Activated CD4-positive, alpha-beta memory T cell treated with anti-CD3 and anti-CD28 coated beads for 36 hours (primary cell): Measurements from ENCODE around the gene UNC119B. TPM values are rescaled to one million over a fixed set of nuclear protein-coding genes. Genes with fewer than 3 reads are reported as not detected.
"Not testable (repeated sequence)": the region's sequence is repeated elsewhere in the genome, so short reads cannot be mapped to it uniquely, and the experiment has no call there.

Experiments used
- CTCF ChIA-PET: fragments of 350-600 bp; sonication (Branson Sonifier 250); formaldehyde crosslinking; loops from one replicate; lab custom pipeline; 2021; ENCODE audit warnings: antibody characterized with exemption, inconsistent platforms; lab: Charles Lee
- POLR2A ChIA-PET: fragments of 350-600 bp; sonication (Branson Sonifier 250); formaldehyde crosslinking; loops from one replicate; lab custom pipeline; 2021; ENCODE audit warnings: antibody characterized with exemption; lab: Charles Lee
- DNase-seq: peaks from one replicate; pipeline ENCODE4 v3.0.0-alpha.2; 2020
- H3K27ac Mint-ChIP-seq: one replicate; pipeline ENCODE4 v1.8.0; 2021; ENCODE audit warnings: mixed read lengths
- H3K27me3 Mint-ChIP-seq: one replicate; pipeline ENCODE4 v1.8.0; 2021; ENCODE audit warnings: mixed read lengths
- H3K36me3 Mint-ChIP-seq: one replicate; pipeline ENCODE4 v1.8.0; 2021; ENCODE audit warnings: mixed read lengths
- H3K4me1 Mint-ChIP-seq: one replicate; pipeline ENCODE4 v1.8.0; 2021; ENCODE audit warnings: low read depth, mixed read lengths
- H3K4me3 Mint-ChIP-seq: one replicate; pipeline ENCODE4 v1.8.0; 2021; ENCODE audit warnings: mild to moderate bottlenecking, mixed read lengths
- H3K9me3 Mint-ChIP-seq: one replicate; pipeline ENCODE4 v1.8.0; 2021; ENCODE audit warnings: mixed read lengths
- intact Hi-C: fragments of 100-400 bp; cut with micrococcal nuclease; formaldehyde crosslinking; loops from one replicate; pipeline ENCODE4 v1.15.1; 2023
- total RNA-seq, 2 experiments: library from RNA; stranded (reverse); gene quantifications; one replicate each; pipeline ENCODE4 v1.2.3, GENCODE V29; 2021

UNC119B gene
- 10 to 100 TPM; 28.2 to 31.3 TPM for total RNA-seq

- intact Hi-C loops = loop anchor here (1.0 kb wide), 1 partner anchor 127 kb away; no protein-coding TSS in a partner anchor
- peak; percentile 78 for DNase-seq
- ChIA-PET CTCF (interaction anchor here (1.2 to 5.3 kb wide), 3 partner anchors 62 to 262 kb away, joined by 4 to 52 read pairs (median 9); no protein-coding TSS in a partner anchor), POLR2A (interaction anchor here (0.7 to 3.7 kb wide), 6 partner anchors 12 to 419 kb away, joined by 3 to 15 read pairs (median 3); partner anchors contain the start of genes CABP1, DYNLL1, MLEC and RNU4-2)
- no peaks in the 10 kb centered on the region for H3K27me3 Mint-ChIP-seq
- peak within 1 kb of the TSS; percentile 67 for H3K27ac Mint-ChIP-seq
- no peaks in the 10 kb centered on the region for H3K9me3 Mint-ChIP-seq
- peaks cover 33% of the 10 kb centered on the region for H3K4me1 Mint-ChIP-seq
- peak within 1 kb of the TSS; percentile 84 for H3K4me3 Mint-ChIP-seq
- peaks cover 15% of the 10 kb centered on the region for H3K36me3 Mint-ChIP-seq
These were observed at the start of gene UNC119B for GRCh38 chr12:120710031-120710804. Gene UNC119B, plus strand, starts transcription at chr12:120710458. Its CDS starts 17 bp downstream, at chr12:120710475.

DNA sequence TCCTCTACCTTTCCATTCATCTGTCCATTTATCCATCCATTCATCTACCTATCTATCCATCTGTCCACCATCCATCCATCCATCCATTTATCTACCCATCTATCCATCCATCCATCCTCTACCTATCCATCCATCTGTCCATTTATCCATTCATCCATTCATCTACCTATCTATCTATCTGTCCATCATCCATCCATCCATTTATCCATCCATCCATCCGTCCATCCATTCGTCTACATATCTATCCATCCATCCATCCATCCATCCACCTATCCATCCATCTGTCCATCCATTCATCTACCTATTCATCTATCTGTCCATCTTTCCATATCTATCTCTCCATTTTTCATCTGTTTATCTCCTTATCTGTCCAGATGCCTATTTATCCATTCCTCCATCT is 48.8 kb upstream of the UNC119B start:
- no peak overlapping the region for H3K4me3 Mint-ChIP-seq
- no peak overlapping the region for H3K27ac Mint-ChIP-seq
- no peaks in the 10 kb centered on the region for H3K36me3 Mint-ChIP-seq
- H3K9me3 Mint-ChIP-seq = no peaks in the 10 kb centered on the region
- no peaks in the 10 kb centered on the region for H3K27me3 Mint-ChIP-seq
- H3K4me1 Mint-ChIP-seq = no peaks in the 10 kb centered on the region
- intact Hi-C loops = no loop called here
- DNase-seq = no peak
- ChIA-PET POLR2A (no interaction called here), CTCF (no interaction called here)

DNA sequence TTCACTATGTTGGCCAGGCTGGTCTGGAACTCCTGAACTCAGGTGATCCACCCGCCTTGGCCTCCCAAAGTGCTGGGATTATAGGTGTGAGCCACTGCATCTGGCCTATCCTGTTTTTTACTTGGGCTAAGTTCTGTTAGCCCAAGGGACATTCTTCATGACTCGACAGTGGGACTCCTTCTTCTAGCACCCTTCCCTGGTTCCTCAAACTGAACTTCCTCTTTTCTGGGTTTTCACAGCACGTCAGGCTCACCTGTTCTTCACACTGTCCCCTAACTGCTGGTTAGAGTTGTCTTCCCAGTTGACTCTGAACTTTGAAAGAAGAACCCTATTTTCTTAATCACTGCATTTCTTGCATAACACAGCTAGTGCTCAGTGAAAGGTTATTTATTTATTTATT is 47.4 kb upstream of the UNC119B start:
- no peaks in the 10 kb centered on the region for H3K9me3 Mint-ChIP-seq
- no peaks in the 10 kb centered on the region for H3K4me1 Mint-ChIP-seq
- DNase-seq = no peak
- no peaks in the 10 kb centered on the region for H3K27me3 Mint-ChIP-seq
- H3K27ac Mint-ChIP-seq = no peak overlapping the region
- ChIA-PET POLR2A (no interaction called here), CTCF (interaction anchor here (2.0 kb wide), 1 partner anchor 14 kb away, joined by 9 read pairs; no protein-coding TSS in a partner anchor)
- H3K36me3 Mint-ChIP-seq = no peaks in the 10 kb centered on the region
- no peak overlapping the region for H3K4me3 Mint-ChIP-seq
- intact Hi-C loops = no loop called here

DNA sequence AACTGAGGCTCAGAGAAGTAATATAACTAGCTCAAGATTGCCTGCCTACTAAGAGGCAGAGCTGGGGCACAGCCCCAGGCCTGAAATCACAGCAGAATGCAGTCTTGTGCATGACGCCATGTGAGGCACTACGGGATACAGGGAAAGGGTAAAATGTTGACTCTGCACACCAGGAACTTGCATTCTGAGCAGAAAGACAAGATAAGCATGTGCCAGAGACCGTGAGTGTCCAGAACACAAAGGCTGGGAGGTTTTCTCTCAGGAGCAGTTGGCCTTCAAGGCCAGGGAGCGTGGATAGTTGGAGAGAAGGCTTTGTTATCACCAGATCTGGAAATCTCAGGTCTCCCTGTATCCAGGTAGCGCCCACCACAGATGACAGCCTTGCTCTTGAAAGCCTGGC is 46.5 kb upstream of the UNC119B start:
- no peaks in the 10 kb centered on the region for H3K4me1 Mint-ChIP-seq
- ChIA-PET CTCF (interaction anchor here (2.0 kb wide), 1 partner anchor 15 kb away, joined by 9 read pairs; no protein-coding TSS in a partner anchor), POLR2A (no interaction called here)
- DNase-seq = no peak
- intact Hi-C loops = no loop called here
- no peaks in the 10 kb centered on the region for H3K27me3 Mint-ChIP-seq
- no peak overlapping the region for H3K4me3 Mint-ChIP-seq
- H3K36me3 Mint-ChIP-seq = no peaks in the 10 kb centered on the region
- no peaks in the 10 kb centered on the region for H3K9me3 Mint-ChIP-seq
- H3K27ac Mint-ChIP-seq = no peak overlapping the region

DNA sequence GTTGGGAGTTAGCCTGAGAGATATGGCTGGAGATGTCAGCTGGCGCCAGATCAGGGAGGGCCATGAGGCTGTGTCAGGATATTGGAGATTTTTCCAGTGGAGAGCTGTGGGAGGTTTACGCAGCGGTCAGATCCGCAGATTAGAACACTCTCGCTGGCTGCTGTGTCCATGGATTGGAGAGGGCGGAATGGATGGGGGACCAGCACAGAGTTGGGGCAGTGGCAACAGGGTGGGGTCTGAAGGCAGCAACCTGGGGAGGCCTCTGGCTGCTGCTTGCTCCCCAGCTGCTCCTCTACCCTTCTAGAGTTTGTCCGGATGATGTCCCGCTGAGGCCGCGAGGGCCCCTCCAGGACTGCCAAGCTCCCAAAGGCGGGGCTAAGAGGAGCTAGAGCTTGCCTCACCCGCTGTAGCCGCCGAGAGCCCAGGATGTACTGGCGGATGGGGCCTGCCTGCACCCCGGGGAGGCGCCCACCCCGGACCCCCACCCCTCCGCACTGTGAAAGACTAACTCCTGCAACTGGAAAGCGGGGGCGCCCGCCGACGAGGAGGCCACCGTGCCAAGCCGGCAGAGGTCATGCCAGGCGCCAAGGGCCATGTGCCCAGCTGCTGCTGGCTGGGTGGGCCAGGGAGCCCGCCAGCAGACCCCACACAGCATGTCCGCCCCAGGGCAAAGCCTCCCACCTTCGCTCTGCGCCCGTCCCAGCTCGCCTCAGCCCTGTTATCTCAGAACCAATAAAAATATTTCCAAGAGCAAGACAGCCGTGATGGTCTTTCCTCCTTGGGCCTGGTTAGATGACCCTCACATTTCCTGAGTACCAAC is 43.5 kb upstream of the UNC119B start:
- POLR2A ChIA-PET = no interaction called here
- no peak overlapping the region for H3K4me3 Mint-ChIP-seq
- CTCF ChIA-PET = no interaction called here
- H3K36me3 Mint-ChIP-seq = no peaks in the 10 kb centered on the region
- H3K9me3 Mint-ChIP-seq = no peaks in the 10 kb centered on the region
- DNase-seq = no peak
- intact Hi-C loops = no loop called here
- no peaks in the 10 kb centered on the region for H3K4me1 Mint-ChIP-seq
- no peak overlapping the region for H3K27ac Mint-ChIP-seq
- no peaks in the 10 kb centered on the region for H3K27me3 Mint-ChIP-seq

DNA sequence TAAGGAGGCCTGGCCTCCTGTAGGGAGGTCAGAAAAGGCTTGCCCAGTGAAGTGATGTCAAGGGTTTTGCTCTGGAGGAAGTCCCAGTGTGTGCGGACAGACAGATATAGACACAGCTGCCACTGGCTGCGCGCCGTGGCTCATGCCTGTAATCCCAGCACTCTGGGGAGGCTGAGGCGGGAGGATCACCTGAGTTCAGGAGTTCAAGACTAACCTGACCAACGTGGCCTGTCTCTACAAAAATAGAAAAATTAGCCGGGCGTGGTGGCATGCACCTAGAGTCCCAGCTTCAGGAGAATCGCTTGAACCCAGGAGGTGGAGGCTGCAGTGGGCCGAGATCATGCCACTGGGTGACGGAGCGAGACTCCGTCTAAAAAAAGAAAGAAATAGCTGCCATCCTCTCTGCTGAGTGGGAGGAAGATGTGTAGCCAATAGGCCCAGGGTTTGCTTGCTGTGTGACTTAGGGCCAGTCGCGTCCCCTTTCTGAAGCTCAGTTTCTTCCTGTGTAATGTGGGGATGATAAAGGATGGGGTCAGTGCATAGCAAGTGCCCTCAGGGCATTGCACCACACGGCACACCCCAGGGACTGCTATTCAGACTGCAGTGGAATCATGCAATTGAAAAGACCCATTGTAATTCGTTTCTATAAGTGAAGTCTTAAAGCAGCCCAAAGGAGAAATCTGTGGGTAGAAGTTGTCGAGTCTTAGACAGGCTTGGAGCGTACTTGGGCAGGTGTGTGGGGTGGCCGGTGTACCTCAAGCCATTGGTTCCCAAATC is 42.0 kb upstream of the UNC119B start:
- ChIA-PET POLR2A (no interaction called here), CTCF (no interaction called here)
- no peaks in the 10 kb centered on the region for H3K27me3 Mint-ChIP-seq
- H3K27ac Mint-ChIP-seq = no peak overlapping the region
- intact Hi-C loops = no loop called here
- H3K36me3 Mint-ChIP-seq = no peaks in the 10 kb centered on the region
- no peak for DNase-seq
- no peaks in the 10 kb centered on the region for H3K9me3 Mint-ChIP-seq
- H3K4me3 Mint-ChIP-seq = no peak overlapping the region
- H3K4me1 Mint-ChIP-seq = no peaks in the 10 kb centered on the region

DNA sequence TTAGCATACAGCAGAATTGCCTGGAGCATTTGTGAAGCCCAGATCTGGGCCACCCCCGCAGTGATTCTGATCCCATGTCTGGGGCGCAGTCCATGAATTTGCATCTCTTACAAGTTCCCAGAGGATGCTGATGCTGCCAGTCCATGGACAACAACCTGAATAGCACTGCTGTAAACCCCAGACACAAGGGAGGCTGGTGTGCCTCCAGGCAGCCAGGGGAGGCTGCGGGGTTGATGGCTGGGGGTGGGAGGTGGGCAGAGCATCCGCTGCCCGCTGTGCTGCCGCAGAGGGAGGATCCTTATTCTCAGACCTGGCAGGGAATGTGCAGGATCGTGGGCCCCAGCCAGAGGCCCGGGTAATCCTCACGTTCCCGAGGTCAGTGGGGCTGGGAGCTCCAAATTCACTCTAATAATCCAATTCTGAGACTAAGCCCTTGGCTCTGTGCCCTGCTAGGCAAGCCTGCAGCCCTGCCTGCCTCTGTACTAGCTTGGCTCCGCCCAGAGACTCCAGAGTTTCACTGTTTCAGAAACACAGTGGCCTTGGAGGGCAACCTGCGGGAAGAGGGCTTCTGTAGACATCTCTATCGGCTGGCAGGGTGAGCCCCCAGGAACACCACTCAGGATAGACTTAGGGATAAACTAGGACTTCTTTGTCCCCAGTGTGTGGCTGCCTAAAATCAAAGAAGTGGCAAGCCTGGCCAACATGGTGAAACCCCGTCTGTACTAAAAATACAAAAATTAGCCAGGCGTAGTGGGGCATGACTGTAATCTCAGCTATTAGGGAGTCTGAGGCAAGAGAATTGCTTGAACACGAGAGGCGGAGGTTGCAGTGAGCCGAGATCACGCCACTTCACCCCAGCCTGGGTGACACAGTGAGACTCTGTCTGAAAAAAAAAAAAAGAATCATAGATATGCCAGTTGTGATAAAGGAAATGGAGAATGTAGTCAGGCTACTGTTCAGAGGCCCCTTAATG is 41.1 kb upstream of the UNC119B start:
- no peak for DNase-seq
- intact Hi-C loops = no loop called here
- H3K9me3 Mint-ChIP-seq = no peaks in the 10 kb centered on the region
- no peak overlapping the region for H3K4me3 Mint-ChIP-seq
- ChIA-PET CTCF (no interaction called here), POLR2A (no interaction called here)
- no peaks in the 10 kb centered on the region for H3K4me1 Mint-ChIP-seq
- no peak overlapping the region for H3K27ac Mint-ChIP-seq
- no peaks in the 10 kb centered on the region for H3K36me3 Mint-ChIP-seq
- H3K27me3 Mint-ChIP-seq = peaks cover under 1% of the 10 kb centered on the region

DNA sequence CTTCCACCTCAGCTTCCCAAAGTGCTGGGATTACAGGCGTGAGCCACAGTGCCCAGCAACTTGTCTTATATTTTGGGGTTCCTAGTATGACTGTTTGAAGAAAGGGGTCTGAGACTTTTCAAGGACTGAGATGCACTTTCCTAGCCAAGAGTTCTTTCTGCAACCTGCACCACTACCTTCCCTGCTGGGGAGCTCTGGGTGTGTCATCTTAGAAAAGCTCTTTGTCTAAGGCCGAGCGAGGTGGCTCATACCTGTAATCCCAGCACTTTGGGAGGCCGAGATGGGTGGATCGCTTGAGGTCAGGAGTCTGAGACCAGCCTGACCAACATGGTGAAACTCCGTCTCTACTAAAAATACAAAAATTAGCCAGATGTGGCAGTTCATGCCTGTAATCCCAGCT is 40.0 kb upstream of the UNC119B start:
- H3K36me3 Mint-ChIP-seq, intact Hi-C loops, H3K4me1 Mint-ChIP-seq, H3K27ac Mint-ChIP-seq, H3K4me3 Mint-ChIP-seq, POLR2A ChIA-PET, DNase-seq, H3K9me3 Mint-ChIP-seq, H3K27me3 Mint-ChIP-seq: not testable (repeated sequence)
- CTCF ChIA-PET = interaction anchor here (0.8 kb wide), 1 partner anchor 21 kb away, joined by 4 read pairs; no protein-coding TSS in a partner anchor

DNA sequence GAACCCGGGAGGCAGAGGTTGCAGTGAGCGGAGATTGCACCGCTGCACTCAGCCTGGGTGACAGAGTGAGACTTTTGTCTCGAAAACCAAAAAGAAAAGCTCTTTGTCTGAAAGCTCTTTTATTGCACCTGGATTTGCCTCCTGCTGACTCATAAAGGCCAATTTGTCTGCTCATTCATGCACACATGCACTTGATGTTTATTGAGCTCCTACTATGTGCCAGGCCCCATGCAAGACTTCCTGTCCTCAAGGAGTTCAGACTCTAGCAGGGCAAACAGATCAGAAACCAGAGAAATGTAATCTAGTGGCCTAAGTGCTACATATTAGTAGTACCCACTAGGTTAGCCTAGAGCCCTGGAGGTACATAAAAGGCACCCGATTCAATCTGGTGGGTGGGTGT is 39.6 kb upstream of the UNC119B start:
- Mint-ChIP-seq H3K9me3 (no peaks in the 10 kb centered on the region), H3K36me3 (no peaks in the 10 kb centered on the region), H3K4me1 (no peaks in the 10 kb centered on the region), H3K27ac (no peak overlapping the region), H3K27me3 (peaks cover 1% of the 10 kb centered on the region), H3K4me3 (no peak overlapping the region)
- POLR2A ChIA-PET = no interaction called here
- intact Hi-C loops = no loop called here
- CTCF ChIA-PET = interaction anchor here (0.8 kb wide), 1 partner anchor 21 kb away, joined by 4 read pairs; no protein-coding TSS in a partner anchor
- no peak for DNase-seq

GRCh38 chr12:120674097-120674636 is 36.1 kb upstream of the UNC119B start:
- Mint-ChIP-seq H3K4me1 (peaks cover 14% of the 10 kb centered on the region), H3K27ac (no peak overlapping the region), H3K4me3 (no peak overlapping the region), H3K9me3 (no peaks in the 10 kb centered on the region), H3K27me3 (peaks cover 1% of the 10 kb centered on the region), H3K36me3 (no peaks in the 10 kb centered on the region)
- POLR2A ChIA-PET = no interaction called here
- intact Hi-C loops = no loop called here
- CTCF ChIA-PET = interaction anchor here (6.4 kb wide), 1 partner anchor 26 kb away, joined by 47 read pairs; no protein-coding TSS in a partner anchor
- DNase-seq = no peak
